Body of pancreas (tissue), 4 donors: ENCODE results near the gene GPR107. TPM values are rescaled to one million over a fixed set of nuclear protein-coding genes. Genes with fewer than 3 reads are reported as not detected.

Experiments used
- ATAC-seq: fragments of 150-250 bp; one replicate; pipeline ENCODE4 v1.9.1; 2016
- DNase-seq, 4 donors: peaks; one replicate each; pipeline ENCODE4 v3.0.0-alpha.2; 2019
- H3K27ac ChIP-seq, 4 donors: fragments of 200-600 bp; sonication (generic); 1 replicate in 3 of 4; 2 replicates in 1 of 4; pipeline versions ENCODE4 v1.5.1 to v1.6.1; 2016 to 2019; ENCODE audit warnings: mild to moderate bottlenecking in 1 of 4, mixed read lengths in 1 of 4, moderate library complexity in 1 of 4
- H3K27me3 ChIP-seq, 2 donors: fragments of 200-600 bp; sonication (generic); one replicate each; pipeline ENCODE4 v1.6.0; 2016; ENCODE audit warnings: mild to moderate bottlenecking in 1 of 2
- H3K36me3 ChIP-seq, 2 donors: fragments of 200-600 bp; sonication (generic); replicated peaks in 1 of 2; 2 replicates each; pipeline ENCODE4 v1.5.1; 2016; ENCODE audit warnings: low read depth in 2 of 2; ENCODE audit not compliant: insufficient read depth in 1 of 2
- H3K4me1 ChIP-seq: fragments of 200-600 bp; sonication (generic); one replicate; pipeline ENCODE4 v1.6.0; 2016
- H3K4me3 ChIP-seq, 2 donors: fragments of 200-600 bp; sonication (generic); 1 replicate in 1 of 2; 2 replicates in 1 of 2; pipeline ENCODE4 v1.5.1; 2016 to 2019
- H3K9me3 ChIP-seq, 3 donors: fragments of 200-600 bp; sonication (generic); 1 replicate in 2 of 3; 2 replicates in 1 of 3; pipeline ENCODE4 v1.5.1; 2016
- CTCF ChIP-seq, 7 experiments: fragments of 450-650 bp in 4 of 7; fragments of 200-600 bp in 3 of 7; sonication (generic) in 3 of 7; IDR thresholded peaks; one replicate each; pipeline ENCODE4 v1.5.1; 2016 to 2019; ENCODE audit warnings: antibody characterized with exemption in 7 of 7
- POLR2A ChIP-seq, 3 donors: fragments of 450-650 bp; IDR thresholded peaks; one replicate each; pipeline ENCODE4 v1.6.1; 2016; ENCODE audit warnings: antibody characterized with exemption in 3 of 3, mild to moderate bottlenecking in 2 of 3
- WGBS, 2 donors: methylation state at CpG; one replicate each; pipeline ENCODE4 v1.1.5; 2017; 5-methylcytosine and 5-hydroxymethylcytosine counted together
- intact Hi-C: fragments of 100-400 bp; cut with DNase I; formaldehyde crosslinking; loops from one replicate; pipeline ENCODE4 v1.15.1; 2023
- total RNA-seq, 2 donors: library from RNA; depleted of rRNA; stranded (reverse); fragments of >200 nt; gene quantifications; one replicate each; pipeline ENCODE4 v1.1.0, GENCODE V29; 2016

GPR107 gene
- total RNA-seq, 2 donors from 2014 or later = 9.6 to 11.4 TPM

GRCh38 chr9:130034570-130034969 lies 19.1 kb upstream of the GPR107 start:
- intact Hi-C loops = no loop called here
- TF ChIP-seq POLR2A (IDR thresholded peaks at IDR 0.05) (no peak), CTCF (IDR thresholded peaks at IDR 0.05) (no peak)
- H3K9me3 ChIP-seq = no peaks in the 10 kb centered on the region
- H3K4me1 ChIP-seq = no peaks in the 10 kb centered on the region
- no peak overlapping the region for H3K27ac ChIP-seq
- DNase-seq = no peak
- H3K27me3 ChIP-seq = no peaks in the 10 kb centered on the region
- H3K36me3 ChIP-seq = no peaks in the 10 kb centered on the region
- no peak overlapping the region for H3K4me3 ChIP-seq
- no peak for ATAC-seq
- 77 to 84% methylated on average over 1 of the region's 1 CpG for WGBS, 2 donors

GRCh38 chr9:130036099-130036498 lies 17.6 kb upstream of the GPR107 start:
- Histone ChIP-seq H3K4me3 (no peak overlapping the region), H3K27ac (no peak overlapping the region), H3K4me1 (no peaks in the 10 kb centered on the region), H3K27me3 (no peaks in the 10 kb centered on the region), H3K9me3 (no peaks in the 10 kb centered on the region), H3K36me3 (no peaks in the 10 kb centered on the region)
- intact Hi-C loops = no loop called here
- TF ChIP-seq CTCF (IDR thresholded peaks at IDR 0.05) (no peak), POLR2A (IDR thresholded peaks at IDR 0.05) (no peak)
- DNase-seq = no peak
- ATAC-seq = no peak

GRCh38 chr9:130039528-130040147 lies 14.1 kb upstream of the GPR107 start:
- no peaks in the 10 kb centered on the region for H3K36me3 ChIP-seq
- DNase-seq = no peak
- H3K27me3 ChIP-seq = no peaks in the 10 kb centered on the region
- no peak overlapping the region for H3K4me3 ChIP-seq
- WGBS, 2 donors = 73 to 92% methylated on average over 6 of the region's 6 CpGs
- ATAC-seq = no peak
- no peak for TF ChIP-seq POLR2A (IDR thresholded peaks at IDR 0.05)
- no peak for TF ChIP-seq CTCF (IDR thresholded peaks at IDR 0.05)
- H3K27ac ChIP-seq = no peak overlapping the region
- intact Hi-C loops = loop anchor here (10.0 kb wide), 1 partner anchor 155 kb away; no protein-coding TSS in a partner anchor
- peaks cover 18% of the 10 kb centered on the region for H3K4me1 ChIP-seq
- H3K9me3 ChIP-seq = no peaks in the 10 kb centered on the region

- no peak for TF ChIP-seq POLR2A (IDR thresholded peaks at IDR 0.05)
- TF ChIP-seq CTCF (IDR thresholded peaks at IDR 0.05) = no peak
- Histone ChIP-seq H3K4me3 (peak overlapping the region in 1 of 2 donors; percentile 85), H3K9me3 (no peaks in the 10 kb centered on the region), H3K27ac (no peak overlapping the region), H3K4me1 (peaks cover 27% of the 10 kb centered on the region), H3K27me3 (no peaks in the 10 kb centered on the region), H3K36me3 (no peaks in the 10 kb centered on the region)
- WGBS, 2 donors = 62 to 87% methylated on average over 7 of the region's 7 CpGs
- no peak for DNase-seq
- intact Hi-C loops = loop anchor here (10.0 kb wide), 1 partner anchor 156 kb away; no protein-coding TSS in a partner anchor
- ATAC-seq = no peak
Measured at GRCh38 chr9:130040984-130041647, 12.6 kb upstream of the GPR107 start.
